Measurements from ENCODE around the gene LRRC8C.
"Not testable (repeated sequence)": the region's sequence is repeated elsewhere in the genome, so short reads cannot be mapped to it uniquely, and the experiment has no call there.

The LRRC8C gene

GRCh38 chr1:89632657-89633247, at the start of gene LRRC8C:
TSS of gene LRRC8C (plus strand) at chr1:89633120. CDS start at chr1:89686474, 53,354 bp downstream.
- peak; percentile 84 to 87 for DNase-seq

GRCh38 chr1:89584211-89584610, 48.7 kb upstream of the LRRC8C start:
- DNase-seq = no peak

- no peak for DNase-seq
Observed at GRCh38 chr1:89584781-89585180, 48.1 kb upstream of the LRRC8C start.

GRCh38 chr1:89587729-89588161, 45.2 kb upstream of the LRRC8C start:
- DNase-seq = no peak

- DNase-seq = no peak
Observed at GRCh38 chr1:89588480-89588879, 44.4 kb upstream of the LRRC8C start.

GRCh38 chr1:89589515-89589914, 43.4 kb upstream of the LRRC8C start:
- DNase-seq = no peak

- no peak for DNase-seq
Observed at GRCh38 chr1:89590341-89591080, 42.4 kb upstream of the LRRC8C start.

- DNase-seq = not testable (repeated sequence)
Observed at GRCh38 chr1:89592861-89593302, 40.0 kb upstream of the LRRC8C start.

GRCh38 chr1:89594096-89594740, 38.7 kb upstream of the LRRC8C start:
- DNase-seq = no peak

GRCh38 chr1:89596698-89597097, 36.2 kb upstream of the LRRC8C start:
- no peak for DNase-seq

- no peak for DNase-seq
Observed at GRCh38 chr1:89598450-89599331, 34.2 kb upstream of the LRRC8C start.

- no peak for DNase-seq
Observed at GRCh38 chr1:89599332-89599630, 33.6 kb upstream of the LRRC8C start.

GRCh38 chr1:89600451-89601224, 32.3 kb upstream of the LRRC8C start:
- no peak for DNase-seq

- peak in 1 of 2 experiments; percentile 48 for DNase-seq
Observed at GRCh38 chr1:89602871-89603404, 30.0 kb upstream of the LRRC8C start.

GRCh38 chr1:89603651-89604413, 29.1 kb upstream of the LRRC8C start:
- DNase-seq = peak; percentile 58 to 67

GRCh38 chr1:89604414-89604735, 28.5 kb upstream of the LRRC8C start:
- DNase-seq = peak in 1 of 2 experiments; percentile 48

- no peak for DNase-seq
Observed at GRCh38 chr1:89605692-89606091, 27.2 kb upstream of the LRRC8C start.

- DNase-seq = no peak
Observed at GRCh38 chr1:89606227-89606980, 26.5 kb upstream of the LRRC8C start.

- no peak for DNase-seq
Observed at GRCh38 chr1:89607156-89607555, 25.8 kb upstream of the LRRC8C start.

- no peak for DNase-seq
Observed at GRCh38 chr1:89607586-89608318, 25.2 kb upstream of the LRRC8C start.
